ENCODE data around the gene LRRC61.
"Not testable (repeated sequence)": the region's sequence is repeated elsewhere in the genome, so short reads cannot be mapped to it uniquely, and the experiment has no call there.

Gene LRRC61, protein sequence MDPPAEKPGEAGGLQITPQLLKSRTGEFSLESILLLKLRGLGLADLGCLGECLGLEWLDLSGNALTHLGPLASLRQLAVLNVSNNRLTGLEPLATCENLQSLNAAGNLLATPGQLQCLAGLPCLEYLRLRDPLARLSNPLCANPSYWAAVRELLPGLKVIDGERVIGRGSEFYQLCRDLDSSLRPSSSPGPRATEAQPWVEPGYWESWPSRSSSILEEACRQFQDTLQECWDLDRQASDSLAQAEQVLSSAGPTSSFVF

DNA sequence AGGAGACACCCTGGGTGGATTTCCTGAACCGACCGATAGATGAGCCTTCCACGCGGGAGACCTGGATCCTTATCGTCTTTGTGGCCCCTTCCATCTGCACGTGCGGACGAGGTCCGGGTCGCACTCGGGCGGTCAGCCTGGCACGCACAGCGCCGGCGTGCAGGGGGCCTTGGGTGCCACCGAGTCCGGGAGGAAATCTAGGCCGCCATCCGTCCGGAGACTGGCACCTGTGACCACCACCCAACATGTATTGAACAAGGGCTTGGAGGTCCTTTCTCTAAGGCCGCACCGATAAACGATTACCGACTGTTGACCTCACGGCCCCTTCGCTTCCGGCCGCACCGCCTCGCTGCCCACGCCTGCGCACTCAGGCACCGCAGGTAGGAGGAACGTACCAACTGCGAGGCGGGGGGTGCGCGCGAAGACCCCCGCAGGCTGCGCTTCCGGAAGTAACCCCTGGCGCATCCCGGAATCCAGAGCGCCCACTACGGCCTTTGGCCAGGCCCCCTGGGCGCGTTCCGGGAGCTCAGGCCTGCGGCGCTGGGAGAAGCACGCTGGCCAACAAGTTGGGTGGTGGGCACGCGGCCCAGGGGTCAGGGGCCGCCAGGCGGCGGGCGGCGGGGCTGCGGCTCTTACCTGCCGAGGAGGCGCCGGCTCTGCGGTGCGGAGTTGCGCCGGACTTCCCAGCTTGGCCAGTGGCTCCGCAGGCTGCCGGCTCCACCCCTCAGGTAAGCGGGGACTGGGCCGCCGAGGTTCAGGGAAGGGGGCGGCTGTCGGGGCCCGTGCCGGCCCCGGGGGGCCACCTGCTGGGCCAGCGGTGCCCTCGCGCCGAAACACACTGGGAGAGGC is at the start of gene LRRC61, which contains the start of gene ACTR3C:
TSS of gene LRRC61 (plus strand) at position 523 of the 849 bp plus-strand sequence. CDS start 13,507 bp downstream, outside the sequence.
TSS of gene ACTR3C (minus strand) at position 713 of the 849 bp plus-strand sequence. CDS start 28,249 bp downstream, outside the sequence.
- DNase-seq, result peak; percentile 83 to 92

DNA sequence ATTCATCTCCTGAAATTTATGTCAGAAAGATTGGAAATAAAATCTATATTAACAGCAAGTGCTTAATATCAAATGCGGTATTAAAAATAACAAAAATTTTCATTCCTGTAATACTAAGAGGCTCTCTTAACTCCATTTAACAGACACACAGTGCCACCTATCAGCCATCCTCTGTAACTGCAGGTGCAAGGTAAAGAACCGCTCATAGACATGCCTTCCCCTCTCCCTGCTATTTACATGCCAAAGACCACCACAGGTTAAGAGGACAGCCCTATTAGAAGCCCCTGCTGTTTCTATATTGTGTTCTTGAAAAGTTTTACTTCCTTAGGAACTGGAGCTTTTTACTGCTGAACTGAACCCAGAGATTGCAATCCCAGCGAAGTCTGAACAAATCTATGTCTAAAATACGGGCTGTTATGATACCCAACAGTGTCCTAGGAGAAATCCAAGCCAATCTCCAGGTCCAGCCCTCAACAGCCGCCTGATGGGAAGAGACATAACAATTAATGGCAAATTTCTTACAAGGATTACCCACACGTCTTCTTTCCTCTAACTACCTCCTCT is 46.9 kb upstream of the LRRC61 start:
- DNase-seq, result peak; percentile 9 to 31

DNA sequence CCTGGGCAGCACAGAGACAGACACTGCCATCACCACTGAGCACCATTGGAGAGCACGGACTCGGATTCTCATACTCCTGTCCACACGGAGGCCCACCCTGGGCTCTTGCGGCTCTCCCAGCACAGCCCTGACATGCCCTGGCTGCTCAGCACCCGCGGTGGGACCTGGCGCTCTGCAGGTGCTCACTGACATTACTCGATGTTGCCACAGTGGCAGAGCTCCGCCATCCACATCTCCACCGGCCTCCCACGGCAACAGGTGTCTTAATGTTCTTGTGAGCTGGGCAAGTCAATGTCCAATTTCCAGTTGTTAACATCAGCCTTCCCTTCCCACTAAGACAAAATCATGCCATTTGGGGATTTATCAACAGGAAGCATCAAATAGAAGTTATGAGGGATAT is 44.8 kb upstream of the LRRC61 start:
- not testable (repeated sequence) for DNase-seq

DNA sequence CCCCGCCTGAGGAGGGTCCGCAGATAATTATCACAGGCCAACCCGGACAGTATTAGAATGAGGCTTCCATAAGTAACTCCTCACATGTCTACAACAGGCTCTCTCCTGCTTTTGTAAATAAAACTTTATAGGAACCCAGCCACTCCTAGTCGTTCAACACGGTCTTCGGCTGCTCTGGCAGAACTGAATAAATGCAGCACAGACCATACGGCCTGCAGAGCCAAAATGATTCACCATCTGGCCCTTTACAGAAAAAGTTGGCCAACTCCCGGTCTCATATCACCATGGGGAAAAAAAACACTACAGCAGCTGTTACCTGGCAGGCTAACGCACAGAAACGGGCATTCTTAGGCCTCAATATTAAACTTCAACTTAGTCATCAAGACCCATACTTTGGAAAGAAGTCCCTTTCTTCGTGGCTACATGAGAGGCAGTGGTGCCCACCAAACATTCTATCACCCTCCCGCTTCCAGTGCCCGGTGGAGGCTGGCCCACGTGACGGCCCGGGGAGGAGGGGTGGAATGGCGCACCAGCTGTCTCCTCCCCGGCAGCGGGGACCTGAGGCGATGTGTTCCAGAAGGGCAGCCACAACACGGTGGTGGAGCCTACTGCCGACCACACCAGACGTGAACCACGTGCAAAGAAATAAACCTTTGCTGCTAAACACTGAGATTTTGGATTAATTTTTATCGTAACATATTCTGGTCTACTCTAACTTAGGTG is 41.3 kb upstream of the LRRC61 start:
- DNase-seq, result not testable (repeated sequence)

DNA sequence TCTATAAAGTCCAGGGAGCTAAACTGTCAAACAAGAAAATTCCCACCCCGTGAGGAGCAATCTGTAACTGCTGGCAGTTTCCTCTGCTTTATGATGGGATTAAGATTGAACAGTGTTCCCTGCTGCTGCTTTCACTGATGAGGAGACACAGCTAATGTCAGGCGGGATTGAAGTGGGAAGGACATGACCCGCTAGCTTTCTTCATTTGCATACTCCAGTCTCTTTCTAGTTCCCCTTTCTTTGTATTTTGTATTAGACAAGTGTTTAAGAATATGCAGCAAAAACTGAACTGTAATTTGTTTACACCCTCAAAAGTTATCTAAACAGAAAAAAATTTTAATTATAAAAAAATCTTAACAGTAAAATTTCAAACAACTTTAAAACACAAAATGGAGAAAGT is 40.0 kb upstream of the LRRC61 start:
- DNase-seq, result not testable (repeated sequence)

DNA sequence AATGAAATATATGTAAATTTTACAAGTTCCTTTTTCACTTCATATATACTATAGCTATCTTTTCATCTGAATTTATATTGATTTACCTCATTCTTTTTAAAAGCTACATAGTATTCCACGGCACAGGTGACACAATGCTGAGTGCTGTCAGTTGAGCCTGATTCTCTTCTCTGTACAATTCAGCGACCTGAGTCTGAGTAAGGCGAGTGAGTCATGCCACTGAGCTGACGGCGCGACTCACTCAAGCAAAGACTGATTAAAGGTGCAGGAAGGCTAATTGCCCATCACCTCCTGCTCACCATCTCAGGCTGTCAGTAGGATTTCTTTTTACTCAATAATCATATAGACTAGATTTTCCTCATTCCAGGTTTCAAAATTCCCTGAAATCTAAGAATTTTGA is 39.5 kb upstream of the LRRC61 start:
- DNase-seq, result not testable (repeated sequence)

DNA sequence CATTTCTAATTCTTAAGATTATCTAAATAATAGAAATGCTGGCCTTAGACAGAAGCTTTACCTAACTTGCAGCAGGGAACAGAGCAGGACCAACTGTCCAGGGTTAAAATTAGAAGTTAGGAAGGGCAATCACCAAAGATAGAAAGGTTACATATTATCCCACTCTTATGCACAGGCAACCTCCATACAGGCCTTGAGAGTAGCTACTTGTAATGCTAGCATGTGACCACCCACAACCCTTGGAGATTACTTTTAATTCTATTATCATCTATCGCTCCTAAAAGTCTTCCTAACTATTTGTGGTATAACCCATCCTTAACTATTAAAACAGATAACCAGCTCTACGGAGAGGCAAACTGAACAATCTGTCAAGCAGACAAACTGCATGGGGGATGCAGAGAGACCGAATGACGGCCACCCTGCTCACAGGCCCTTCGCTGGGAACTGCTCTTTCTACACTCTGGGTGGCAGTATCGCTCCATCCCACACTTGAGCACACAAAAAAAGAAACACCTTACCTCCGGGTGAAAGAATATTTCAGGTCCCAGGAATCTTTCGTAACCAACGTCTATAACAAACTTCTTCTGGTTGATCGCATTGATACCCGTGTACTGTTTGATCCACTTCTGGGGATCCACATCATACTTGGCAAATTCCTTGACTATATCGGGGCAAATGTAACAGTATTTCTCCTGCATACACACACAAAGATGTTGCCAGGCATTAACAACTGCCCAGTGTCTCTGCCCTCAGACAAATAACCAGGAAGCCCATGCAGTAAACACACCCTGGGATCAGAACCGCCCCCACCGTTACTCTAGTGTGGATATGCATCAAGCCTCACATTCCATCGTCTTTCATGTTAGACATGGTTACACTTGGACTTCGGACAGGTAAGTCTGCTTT is 37.1 kb upstream of the LRRC61 start:
- DNase-seq, result peak; percentile 14 to 59

DNA sequence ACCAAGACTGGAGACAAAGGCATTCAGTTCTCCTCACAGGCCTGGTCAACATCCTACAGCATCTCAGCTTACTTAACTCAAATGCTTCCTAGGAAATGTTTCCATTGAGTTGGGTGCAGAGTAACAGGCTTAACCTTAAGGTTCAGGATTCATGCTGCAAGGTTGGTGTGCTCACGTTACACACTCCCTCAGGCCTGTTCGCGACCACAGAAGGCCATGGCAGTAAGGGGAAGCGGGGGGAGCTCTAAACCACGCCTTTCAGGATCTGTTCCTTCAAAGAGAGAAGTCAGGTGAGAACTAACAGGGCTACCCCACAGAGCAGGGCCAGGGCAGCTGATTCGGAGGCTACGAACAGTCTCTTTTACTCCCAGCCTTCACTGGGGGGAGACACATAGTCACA is 35.3 kb upstream of the LRRC61 start:
- not testable (repeated sequence) for DNase-seq

DNA sequence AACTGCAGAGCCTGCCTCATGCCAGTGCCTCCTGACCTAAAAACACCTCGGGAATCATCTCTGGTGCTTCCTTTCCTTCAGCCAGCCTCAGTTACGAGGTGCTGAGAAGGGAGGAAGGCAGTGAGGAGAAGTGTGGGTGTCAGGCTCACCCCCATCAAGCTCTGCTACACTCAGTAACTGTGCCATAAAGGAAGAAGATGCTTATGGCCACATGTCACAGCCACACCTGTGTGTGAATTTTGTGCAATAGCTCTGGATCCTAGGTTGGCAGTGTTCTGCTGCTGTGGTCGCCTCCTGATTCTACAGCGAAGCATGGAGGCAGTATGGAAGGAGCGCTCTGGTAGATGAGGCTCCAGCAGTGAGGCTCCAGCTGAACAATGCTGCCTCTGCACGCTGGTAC is 34.3 kb upstream of the LRRC61 start:
- not testable (repeated sequence) for DNase-seq

DNA sequence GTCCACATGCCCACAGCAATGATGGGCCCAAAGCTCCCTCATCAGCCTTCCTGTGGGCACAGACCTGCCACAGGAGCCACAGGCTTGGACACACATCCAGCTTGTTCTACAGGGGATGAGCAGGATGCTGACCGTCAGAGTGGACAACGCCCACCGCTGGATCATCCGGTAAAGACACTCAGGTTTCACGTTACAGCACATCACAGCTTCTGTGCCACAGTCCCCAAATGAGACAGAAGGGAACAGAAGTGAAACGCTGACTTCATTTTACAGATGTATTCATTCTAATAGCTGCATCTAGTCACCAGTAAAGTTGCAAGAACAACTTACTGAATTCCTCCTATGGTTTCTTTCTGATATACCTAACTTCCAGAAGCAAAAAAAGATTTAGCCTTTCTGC is 32.8 kb upstream of the LRRC61 start:
- not testable (repeated sequence) for DNase-seq

DNA sequence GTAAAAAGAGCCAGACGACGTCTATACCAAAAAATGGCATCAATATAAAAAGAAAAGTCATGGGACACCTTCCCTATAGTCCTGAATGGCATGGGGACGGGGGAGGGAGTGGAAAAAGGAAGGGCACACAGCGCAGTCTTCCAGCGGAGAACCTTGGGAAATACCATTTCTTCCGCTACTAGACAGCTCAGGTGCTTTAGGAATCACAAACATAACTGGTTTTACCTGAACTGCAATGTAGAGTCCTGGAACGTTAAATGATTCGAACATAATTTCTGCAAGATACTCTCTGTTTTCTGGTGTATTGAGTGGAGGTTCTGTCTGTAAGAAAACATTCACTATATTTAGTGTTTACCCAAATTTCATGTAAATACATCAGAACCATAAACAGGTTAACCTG is 28.1 kb upstream of the LRRC61 start:
- not testable (repeated sequence) for DNase-seq

DNA sequence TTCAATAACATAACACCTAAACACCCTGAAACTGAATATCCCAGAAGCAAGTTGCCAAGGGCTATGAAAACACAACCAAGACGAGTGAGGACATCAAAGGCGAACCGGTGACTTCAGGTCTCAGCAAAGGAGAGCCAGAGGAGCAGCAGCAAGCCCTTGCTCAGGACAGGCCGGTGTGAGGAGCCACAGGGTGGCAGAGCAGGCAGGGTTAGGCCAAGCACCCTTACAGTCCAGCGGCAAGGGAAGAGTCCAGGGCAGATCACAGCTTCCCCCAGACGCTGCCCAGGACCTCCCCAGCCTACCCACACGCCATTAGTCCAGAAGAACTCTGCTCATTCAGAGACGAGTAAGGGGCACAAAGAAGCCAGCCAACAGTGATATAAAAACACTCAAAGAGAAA is 27.5 kb upstream of the LRRC61 start:
- not testable (repeated sequence) for DNase-seq

DNA sequence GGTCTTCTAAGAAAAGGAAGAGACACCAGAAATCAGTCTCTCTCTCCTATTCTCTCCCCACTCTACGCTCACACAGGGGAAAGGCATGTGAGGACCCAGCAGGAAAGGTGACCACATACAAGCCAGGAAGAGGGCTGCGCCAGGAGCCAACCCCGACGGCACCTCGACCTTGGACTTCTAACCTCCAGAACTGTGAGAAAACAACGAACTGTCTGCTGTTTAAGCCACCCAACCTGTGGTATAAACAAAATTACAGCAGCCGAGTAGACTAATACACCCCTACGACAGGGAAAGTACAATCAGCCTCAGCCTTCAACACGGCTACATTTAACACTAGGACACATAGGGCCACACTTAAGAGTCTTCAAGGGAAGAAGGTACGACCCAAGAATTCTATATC is 26.4 kb upstream of the LRRC61 start:
- not testable (repeated sequence) for DNase-seq

DNA sequence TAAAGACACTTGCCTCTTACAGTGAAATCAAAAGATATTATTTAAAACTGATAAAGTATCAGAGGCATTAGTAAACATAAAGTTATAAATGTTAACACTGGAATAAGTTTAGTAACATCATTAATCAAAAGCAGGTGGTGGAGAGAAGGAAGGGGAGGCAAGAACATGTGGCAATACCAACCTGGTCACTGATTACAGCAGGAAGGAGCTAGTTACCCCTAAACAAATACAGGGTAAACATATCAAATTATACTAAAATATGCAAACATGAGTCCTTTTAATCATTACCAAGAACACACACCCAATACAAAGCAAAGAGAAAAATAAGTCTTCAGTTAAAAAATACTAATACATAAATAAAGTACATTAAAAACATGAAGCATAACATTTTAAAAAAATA is 25.2 kb upstream of the LRRC61 start:
- DNase-seq, result not testable (repeated sequence)

DNA sequence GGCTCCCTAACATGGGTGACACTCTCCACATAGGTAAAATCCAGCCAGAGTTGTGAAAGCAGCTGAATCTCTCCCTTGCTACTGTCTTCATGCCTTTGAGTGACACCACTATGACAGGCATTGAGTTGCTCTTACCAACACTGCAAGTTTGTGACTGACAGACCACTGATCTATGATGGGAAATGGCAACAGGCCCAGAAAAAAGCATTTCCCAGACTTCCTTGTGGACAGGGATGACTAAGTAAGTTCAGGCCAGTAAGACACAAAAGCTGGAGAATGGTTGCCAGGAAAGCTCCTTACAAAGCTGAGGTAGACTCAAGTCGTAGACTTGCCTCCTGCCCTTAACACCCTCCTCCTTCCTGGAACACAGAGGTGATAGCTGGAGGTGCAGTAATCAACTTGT is 20.2 kb upstream of the LRRC61 start:
- not testable (repeated sequence) for DNase-seq

DNA sequence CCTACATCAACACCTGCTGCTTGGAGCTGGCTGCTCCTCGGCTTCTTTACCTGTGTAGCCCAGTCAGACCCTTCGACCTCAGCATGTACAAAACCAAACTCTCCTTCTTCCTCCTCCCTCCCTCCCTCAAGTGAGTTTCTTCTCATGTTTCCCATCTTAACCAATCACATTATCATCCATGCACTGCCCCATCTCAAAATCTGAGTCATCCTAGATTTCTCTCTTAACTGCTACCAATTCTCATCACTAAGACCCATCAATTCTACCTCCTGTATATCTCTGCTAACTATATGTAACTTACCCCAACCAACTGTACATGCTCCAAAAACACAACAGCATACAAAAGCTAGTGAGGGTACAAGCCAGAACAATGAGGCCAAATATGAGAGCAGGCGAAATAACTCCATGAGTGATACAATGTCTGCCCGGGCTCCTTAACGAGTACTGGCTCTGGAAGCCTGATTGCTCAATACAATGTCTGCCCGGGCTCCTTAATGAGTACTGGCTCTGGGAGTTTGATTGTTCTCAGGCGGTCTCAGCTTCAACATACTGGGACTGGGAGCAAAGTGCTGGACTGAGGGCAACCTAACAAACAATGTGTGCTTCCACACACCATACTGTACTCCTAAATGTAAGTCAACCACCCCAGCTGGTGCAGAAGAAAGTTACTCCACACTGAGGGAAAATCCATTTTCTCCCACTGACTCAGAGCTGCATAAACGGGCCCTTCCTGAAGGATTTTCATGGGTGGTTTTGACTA is 18.5 kb upstream of the LRRC61 start:
- not testable (repeated sequence) for DNase-seq

DNA sequence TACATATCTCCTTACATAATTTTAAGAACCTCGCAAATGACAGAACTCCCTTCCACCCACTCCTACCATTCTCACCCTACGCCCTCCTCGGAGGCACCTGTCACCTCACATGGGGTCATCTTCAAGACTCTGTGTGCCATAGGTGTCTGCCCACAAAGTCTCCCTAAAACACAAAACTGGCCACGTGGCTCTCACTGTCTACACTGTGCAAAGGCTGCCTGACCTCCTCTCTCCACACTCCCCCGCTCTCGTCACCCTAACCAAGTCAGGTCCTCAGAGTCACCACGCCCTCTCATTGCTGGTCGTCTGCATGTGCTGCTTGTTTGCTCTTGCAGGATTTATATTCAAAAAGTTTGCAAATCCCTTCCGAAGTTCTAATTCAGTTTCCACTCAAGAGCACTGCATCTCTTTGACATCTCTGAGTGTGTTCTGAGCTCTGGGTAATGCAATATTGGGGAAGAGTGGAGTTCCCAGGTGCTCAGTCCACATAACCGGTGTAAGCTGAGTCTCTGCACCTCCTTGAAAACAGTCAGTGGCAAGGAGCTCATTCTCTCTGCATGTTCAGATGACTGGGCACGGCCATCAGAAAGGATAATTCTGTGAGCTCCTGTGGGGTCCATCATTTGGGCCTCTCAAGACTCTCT is 17.8 kb upstream of the LRRC61 start:
- not testable (repeated sequence) for DNase-seq

DNA sequence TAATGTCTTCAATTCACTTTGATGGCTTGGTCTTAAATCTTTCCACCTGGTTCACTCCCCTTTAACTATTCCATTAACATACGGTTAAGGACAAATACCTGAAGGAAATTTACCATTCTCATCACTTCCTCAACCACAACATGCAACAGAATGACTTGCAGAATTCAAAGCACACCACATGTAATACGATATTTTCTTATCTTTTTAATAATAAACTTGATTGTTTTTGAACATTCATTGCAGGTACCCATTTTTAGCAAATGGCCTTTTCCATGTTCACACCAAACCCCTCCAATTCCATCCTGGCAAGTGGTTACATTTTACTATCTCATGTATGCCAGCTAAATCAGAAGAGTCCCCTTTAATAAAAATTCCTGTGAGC is 17.3 kb upstream of the LRRC61 start:
- not testable (repeated sequence) for DNase-seq

DNA sequence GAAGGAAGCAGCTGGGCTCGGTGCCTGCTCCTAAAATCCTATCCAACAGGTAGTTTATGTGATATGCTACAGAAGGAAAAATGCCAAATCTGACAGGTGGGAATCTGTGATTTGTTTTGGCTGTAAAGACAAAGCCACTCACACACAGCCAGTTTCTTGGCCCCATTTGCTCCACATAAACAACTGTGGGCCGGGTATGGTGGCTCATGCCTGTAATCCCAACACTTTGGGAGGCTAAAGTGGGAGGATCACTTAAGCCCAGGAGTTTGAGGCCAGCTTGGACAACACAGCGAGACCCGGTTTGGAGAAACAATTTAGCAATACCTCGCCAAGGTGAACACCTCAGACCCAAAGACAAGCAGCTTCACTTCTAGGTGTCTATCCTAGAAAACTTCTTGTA is 16.8 kb upstream of the LRRC61 start:
- not testable (repeated sequence) for DNase-seq

DNA sequence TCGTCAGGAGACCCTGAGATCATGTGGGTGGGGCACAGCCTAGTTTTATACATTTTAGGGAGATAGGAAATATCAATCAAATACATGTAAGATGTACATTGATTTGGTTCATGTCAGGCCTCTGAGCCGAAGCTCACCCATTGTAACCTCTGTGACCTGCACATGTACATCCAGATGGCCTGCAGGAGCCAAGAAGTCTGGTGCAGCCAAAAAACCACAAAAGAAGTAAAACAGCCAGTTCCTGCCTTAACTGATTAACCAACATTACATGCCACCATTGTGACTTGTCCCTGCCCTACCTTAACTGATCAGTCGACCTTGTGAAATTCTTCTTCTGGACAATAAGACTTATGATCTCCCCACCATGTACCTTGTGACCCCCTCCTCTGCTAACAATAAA is 16.0 kb upstream of the LRRC61 start:
- no peak for DNase-seq

DNA sequence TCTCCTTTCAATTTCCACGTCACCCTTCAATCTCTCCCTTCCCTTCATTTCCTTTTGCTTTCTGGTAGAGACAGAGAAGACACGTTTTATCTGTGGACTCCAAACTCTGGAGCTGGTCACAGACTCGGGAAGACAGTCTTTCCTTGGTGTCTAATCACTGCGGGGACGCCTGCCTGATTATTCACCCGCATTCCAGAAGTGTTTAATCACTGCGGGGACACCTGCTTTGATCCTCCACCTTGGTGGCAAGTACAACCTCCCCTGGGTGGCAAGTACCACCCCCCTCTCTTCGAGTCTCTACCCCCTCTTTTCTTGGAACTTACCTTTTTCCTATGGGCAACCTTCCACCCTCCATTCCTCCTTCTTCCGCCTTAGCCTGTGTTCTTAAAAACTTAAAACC is 15.3 kb upstream of the LRRC61 start:
- no peak for DNase-seq
